Spleen (tissue), 11 donors: ENCODE data around the gene LRRC32. TPM values are rescaled to one million over a fixed set of nuclear protein-coding genes. Genes with fewer than 3 reads are reported as not detected.

Source experiments
- DNase-seq: peaks from one replicate; pipeline ENCODE4 v3.0.0-alpha.2; 2020
- H3K27ac ChIP-seq, 8 donors: fragments of 200-600 bp; sonication (generic) in 7 of 8; 1 replicate in 4 of 8; 2 replicates in 4 of 8; pipeline versions ENCODE4 v1.5.0 to v1.8.0; 2016 to 2021; ENCODE audit warnings: inconsistent platforms in 4 of 8, mild to moderate bottlenecking in 4 of 8, moderate library complexity in 1 of 8
- H3K27me3 ChIP-seq, 7 donors: fragments of 200-600 bp; sonication (generic) in 6 of 7; replicated peaks in 1 of 7; 1 replicate in 4 of 7; 2 replicates in 3 of 7; pipeline versions ENCODE4 v1.5.0 to v1.8.0; 2016 to 2021; ENCODE audit warnings: inconsistent platforms in 3 of 7, mild to moderate bottlenecking in 1 of 7
- H3K36me3 ChIP-seq, 6 donors: fragments of 200-600 bp; sonication (generic) in 5 of 6; 1 replicate in 4 of 6; 2 replicates in 2 of 6; pipeline versions ENCODE4 v1.5.0 to v1.8.0; 2016 to 2021; ENCODE audit warnings: inconsistent platforms in 2 of 6
- H3K4me1 ChIP-seq, 6 donors: fragments of 200-600 bp; sonication (generic) in 5 of 6; 1 replicate in 3 of 6; 2 replicates in 3 of 6; pipeline versions ENCODE4 v1.5.0 to v1.8.0; 2016 to 2021; ENCODE audit warnings: inconsistent platforms in 3 of 6
- H3K4me3 ChIP-seq, 8 donors: fragments of 200-600 bp; sonication (generic) in 7 of 8; 1 replicate in 4 of 8; 2 replicates in 4 of 8; pipeline versions ENCODE4 v1.5.0 to v1.8.0; 2016 to 2021; ENCODE audit warnings: inconsistent platforms in 4 of 8, mild to moderate bottlenecking in 4 of 8, moderate library complexity in 2 of 8
- H3K9me3 ChIP-seq, 8 donors: fragments of 200-600 bp; sonication (generic) in 7 of 8; 1 replicate in 4 of 8; 2 replicates in 4 of 8; pipeline versions ENCODE4 v1.5.0 to v1.8.0; 2016 to 2021; ENCODE audit warnings: inconsistent platforms in 4 of 8
- POLR2A ChIP-seq, 3 donors: fragments of 450-650 bp; IDR thresholded peaks; one replicate each; pipeline ENCODE4 v1.5.1; 2017; ENCODE audit warnings: antibody characterized with exemption in 3 of 3, mild to moderate bottlenecking in 1 of 3
- POLR2AphosphoS5 ChIP-seq, 3 donors: sonication (generic); formaldehyde crosslinking; IDR thresholded peaks; one replicate each; pipeline ENCODE4 v1.5.1; 2017; ENCODE audit warnings: antibody characterized with exemption in 3 of 3
- WGBS, 5 donors: extraction: QIAGEN DNeasy Blood & Tissue Kit in 3 of 5; methylation state at CpG; one replicate each; pipeline versions ENCODE4 v1.1.5 to v1.1.7; 2013 to 2018; 5-methylcytosine and 5-hydroxymethylcytosine counted together
- intact Hi-C: fragments of 100-400 bp; cut with DNase I; formaldehyde crosslinking; loops from one replicate; pipeline ENCODE4 v1.15.0; 2023; ENCODE audit warnings: low total_unique reads
- polyA plus RNA-seq, 3 donors: library from polyadenylated mRNA; stranded (reverse); fragments of 200-250 nt; gene quantifications; one replicate each; pipeline ENCODE4 v1.2.1, GENCODE V29; 2013
- total RNA-seq, 7 donors: library from RNA; depleted of rRNA in 3 of 7; stranded (reverse); fragments of >200 nt in 3 of 7; fragmentation: NEBNext Ultra II Directional in 4 of 7; extraction: Animal tissue kit (Norgen Biotek cat#: 25700) in 4 of 7; gene quantifications; one replicate each; pipeline versions ENCODE4 v1.1.0 to v1.2.1, GENCODE V29; 2016 to 2021
- TF ChIP-seq, protein P1 (sequence below), 11 experiments: fragments of 200-600 bp in 7 of 11; fragments of 450-650 bp in 4 of 11; sonication (generic) in 4 of 11; IDR thresholded peaks in 8 of 11; conservative IDR thresholded peaks in 3 of 11; 1 replicate in 7 of 11; 2 replicates in 4 of 11; pipeline versions ENCODE4 v1.4.0 to v1.8.0; 2016 to 2021; ENCODE audit warnings: antibody characterized with exemption in 11 of 11, inconsistent platforms in 4 of 11, mild to moderate bottlenecking in 1 of 11
- donor health status: healthy with polysubstance abuse.
- donor health status: DM: no; HTN: no; CAD: no; lungs with moderate emphysema.
- donor health status: DM: no; HTN: no; CAD: no.
- donor health status: Bipolar disorder and iron deficiency.
- donor health status: healthy.
- donor health status: DM: no; HTN: no; CAD: no.
- donor health status: DM: yes; HTN: yes; CAD: no.

Gene LRRC32
- total and polyA plus RNA-seq, 10 donors, result 25.9 to 214 (median 74.3) TPM

GRCh38 chr11:76695133-76695532 is 24.6 kb upstream of the LRRC32 start:
- TF ChIP-seq, protein P1, sequence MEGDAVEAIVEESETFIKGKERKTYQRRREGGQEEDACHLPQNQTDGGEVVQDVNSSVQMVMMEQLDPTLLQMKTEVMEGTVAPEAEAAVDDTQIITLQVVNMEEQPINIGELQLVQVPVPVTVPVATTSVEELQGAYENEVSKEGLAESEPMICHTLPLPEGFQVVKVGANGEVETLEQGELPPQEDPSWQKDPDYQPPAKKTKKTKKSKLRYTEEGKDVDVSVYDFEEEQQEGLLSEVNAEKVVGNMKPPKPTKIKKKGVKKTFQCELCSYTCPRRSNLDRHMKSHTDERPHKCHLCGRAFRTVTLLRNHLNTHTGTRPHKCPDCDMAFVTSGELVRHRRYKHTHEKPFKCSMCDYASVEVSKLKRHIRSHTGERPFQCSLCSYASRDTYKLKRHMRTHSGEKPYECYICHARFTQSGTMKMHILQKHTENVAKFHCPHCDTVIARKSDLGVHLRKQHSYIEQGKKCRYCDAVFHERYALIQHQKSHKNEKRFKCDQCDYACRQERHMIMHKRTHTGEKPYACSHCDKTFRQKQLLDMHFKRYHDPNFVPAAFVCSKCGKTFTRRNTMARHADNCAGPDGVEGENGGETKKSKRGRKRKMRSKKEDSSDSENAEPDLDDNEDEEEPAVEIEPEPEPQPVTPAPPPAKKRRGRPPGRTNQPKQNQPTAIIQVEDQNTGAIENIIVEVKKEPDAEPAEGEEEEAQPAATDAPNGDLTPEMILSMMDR (IDR thresholded peaks at IDR 0.05 in 8 of 11, conservative IDR thresholded peaks at IDR 0.05 in 3 of 11), result no peak
- no peak for TF ChIP-seq POLR2AphosphoS5 (IDR thresholded peaks at IDR 0.05)
- TF ChIP-seq POLR2A (IDR thresholded peaks at IDR 0.05), result no peak
- H3K27me3 ChIP-seq, result no peaks in the 10 kb centered on the region
- no peaks in the 10 kb centered on the region for H3K4me1 ChIP-seq
- no peak overlapping the region for H3K4me3 ChIP-seq
- no peak for DNase-seq
- WGBS, 5 donors, result 79 to 92% (median 89%) methylated on average over 9 to 13 of the region's 13 CpGs
- no peak overlapping the region for H3K27ac ChIP-seq
- intact Hi-C loops, result no loop called here
- no peaks in the 10 kb centered on the region for H3K9me3 ChIP-seq
- H3K36me3 ChIP-seq, result no peaks in the 10 kb centered on the region

- TF ChIP-seq POLR2AphosphoS5 (IDR thresholded peaks at IDR 0.05) (no peak), POLR2A (IDR thresholded peaks at IDR 0.05) (no peak)
- TF ChIP-seq, protein P1 (IDR thresholded peaks at IDR 0.05 in 8 of 11, conservative IDR thresholded peaks at IDR 0.05 in 3 of 11), result no peak
- H3K27ac ChIP-seq, result no peak overlapping the region
- H3K27me3 ChIP-seq, result no peaks in the 10 kb centered on the region
- H3K4me1 ChIP-seq, result no peaks in the 10 kb centered on the region
- DNase-seq, result no peak
- WGBS, 5 donors, result 81 to 92% (median 82%) methylated on average over 7 of the region's 7 CpGs
- H3K4me3 ChIP-seq, result no peak overlapping the region
- no peaks in the 10 kb centered on the region for H3K36me3 ChIP-seq
- no peaks in the 10 kb centered on the region for H3K9me3 ChIP-seq
- intact Hi-C loops, result no loop called here
Measured at GRCh38 chr11:76694664-76695063, 24.1 kb upstream of the LRRC32 start.

DNA sequence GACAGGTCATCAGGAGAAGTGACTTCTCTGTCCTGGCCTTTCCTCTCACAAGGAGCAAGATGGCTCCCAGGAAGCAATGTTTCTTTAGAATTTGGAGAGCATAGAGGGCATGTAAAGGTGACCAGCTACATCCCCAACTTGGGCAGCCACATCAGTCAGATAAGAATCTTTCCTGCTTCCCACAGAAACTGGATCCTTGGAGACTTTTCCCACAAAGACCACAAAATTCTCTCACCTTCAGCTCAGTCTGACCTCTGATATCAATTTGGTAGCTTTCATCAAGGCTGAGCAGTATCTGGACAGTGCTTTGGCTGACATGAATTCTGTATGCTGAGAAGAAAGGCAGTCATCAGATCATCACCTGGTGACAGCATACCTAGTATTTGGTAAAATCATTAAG is 23.3 kb upstream of the LRRC32 start:
- intact Hi-C loops, result no loop called here
- H3K27me3 ChIP-seq, result no peaks in the 10 kb centered on the region

DNA sequence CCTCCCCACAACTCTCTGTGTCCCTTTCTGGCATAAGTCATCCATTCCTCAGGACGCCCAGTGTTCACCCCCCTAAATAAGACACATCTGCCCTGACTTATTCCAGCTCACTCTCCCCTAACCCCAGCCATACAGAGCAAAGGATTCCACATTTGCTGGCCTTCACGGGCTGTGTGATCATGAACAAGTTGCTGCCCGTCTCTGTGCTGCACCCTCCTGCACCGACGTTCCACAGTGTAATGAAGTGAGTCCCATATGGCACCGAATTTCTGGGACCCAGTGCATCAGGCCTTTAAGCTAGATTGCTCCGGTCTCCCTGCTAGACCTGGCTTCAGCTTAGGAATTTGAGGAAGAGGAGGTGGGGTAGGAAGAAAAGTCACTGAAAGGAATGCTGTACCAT is 22.4 kb upstream of the LRRC32 start:
- no peaks in the 10 kb centered on the region for H3K27me3 ChIP-seq
- H3K4me3 ChIP-seq, result no peak overlapping the region
- H3K27ac ChIP-seq, result no peak overlapping the region
- WGBS, 5 donors, result 79 to 89% (median 87%) methylated on average over 7 of the region's 7 CpGs
- H3K36me3 ChIP-seq, result no peaks in the 10 kb centered on the region
- TF ChIP-seq POLR2A (IDR thresholded peaks at IDR 0.05) (no peak), POLR2AphosphoS5 (IDR thresholded peaks at IDR 0.05) (no peak)
- TF ChIP-seq, protein P1 (IDR thresholded peaks at IDR 0.05 in 8 of 11, conservative IDR thresholded peaks at IDR 0.05 in 3 of 11), result no peak
- H3K4me1 ChIP-seq, result no peaks in the 10 kb centered on the region
- no peak for DNase-seq
- H3K9me3 ChIP-seq, result no peaks in the 10 kb centered on the region
- intact Hi-C loops, result no loop called here

More for the DNA sequence above, 23.3 kb upstream of the LRRC32 start:
- Histone ChIP-seq H3K4me1 (no peaks in the 10 kb centered on the region), H3K9me3 (no peaks in the 10 kb centered on the region), H3K27ac (no peak overlapping the region), H3K4me3 (no peak overlapping the region), H3K36me3 (no peaks in the 10 kb centered on the region)
- no peak for DNase-seq
- TF ChIP-seq, protein P1 (IDR thresholded peaks at IDR 0.05 in 8 of 11, conservative IDR thresholded peaks at IDR 0.05 in 3 of 11), result no peak
- TF ChIP-seq POLR2A (IDR thresholded peaks at IDR 0.05) (no peak), POLR2AphosphoS5 (IDR thresholded peaks at IDR 0.05) (no peak)
